HG03378 (cell line): ENCODE measurements around the gene GPAM.
A peak's percentile ranks its signal among the peaks of the same experiment; 100 is the strongest.
"Not testable (repeated sequence)": the region's sequence is repeated elsewhere in the genome, so short reads cannot be mapped to it uniquely, and the experiment has no call there.

Experiments
- ATAC-seq: cut with Tn5 transposase; IDR thresholded peaks from one replicate; pipeline ENCODE4 v1.9.1; 2021; ENCODE audit warnings: mild to moderate bottlenecking, moderate library complexity; ENCODE audit not compliant: unreplicated experiment

Gene GPAM

GRCh38 chr10:112216151-112216550, 32.6 kb upstream of the GPAM start:
- ATAC-seq: no peak

GRCh38 chr10:112215342-112215774, 31.8 kb upstream of the GPAM start:
- ATAC-seq: no peak

GRCh38 chr10:112214298-112214926, 30.8 kb upstream of the GPAM start:
- ATAC-seq: no peak

- ATAC-seq: no peak
These were observed 30.3 kb upstream of the GPAM start for GRCh38 chr10:112213836-112214235.

- no peak for ATAC-seq
These were observed 29.7 kb upstream of the GPAM start for GRCh38 chr10:112213098-112213823.

- ATAC-seq: no peak
These were observed 27.1 kb upstream of the GPAM start for GRCh38 chr10:112210666-112211065.

GRCh38 chr10:112209684-112210131, 26.1 kb upstream of the GPAM start:
- no peak for ATAC-seq

GRCh38 chr10:112208997-112209396, 25.4 kb upstream of the GPAM start:
- no peak for ATAC-seq

- ATAC-seq: no peak
These were observed 24.7 kb upstream of the GPAM start for GRCh38 chr10:112208292-112208691.

- peak; percentile 85 for ATAC-seq
These were observed 19.9 kb upstream of the GPAM start for GRCh38 chr10:112203328-112204076.

DNA sequence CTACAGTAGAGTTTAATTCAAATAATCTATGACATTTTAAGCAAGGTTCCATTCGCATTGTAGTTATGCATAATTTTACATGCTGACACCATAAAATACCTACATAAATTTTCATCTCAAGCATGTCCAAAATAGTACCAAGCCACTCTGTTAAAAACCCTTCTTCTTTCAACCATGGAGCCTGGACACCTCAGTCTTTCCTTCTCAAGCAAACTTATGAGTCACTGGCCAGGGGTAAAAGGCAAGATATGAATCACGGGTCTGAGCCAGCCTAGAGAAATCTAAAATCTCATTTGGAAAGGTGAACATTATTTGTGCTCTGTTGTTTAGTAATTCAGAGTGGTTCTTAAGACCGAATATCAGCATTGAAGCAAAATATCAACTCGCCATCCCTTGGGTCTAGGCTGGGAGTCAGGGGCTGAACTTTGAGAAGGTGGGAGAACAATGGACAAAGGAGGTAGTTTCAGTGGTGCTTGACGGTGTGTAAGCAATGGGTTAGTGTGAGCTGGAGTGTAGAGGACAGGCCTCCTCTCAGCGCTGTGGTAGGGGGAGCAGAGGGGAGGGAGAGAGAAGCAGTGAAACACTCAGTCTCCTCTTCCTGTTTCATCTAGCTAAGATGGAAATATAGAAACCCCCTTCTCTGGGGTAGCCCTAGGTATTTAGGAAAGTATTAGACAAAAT, 19.1 kb upstream of the GPAM start:
- ATAC-seq: peak; percentile 88

GRCh38 chr10:112202076-112202475, 18.5 kb upstream of the GPAM start:
- peak; percentile 2 for ATAC-seq

DNA sequence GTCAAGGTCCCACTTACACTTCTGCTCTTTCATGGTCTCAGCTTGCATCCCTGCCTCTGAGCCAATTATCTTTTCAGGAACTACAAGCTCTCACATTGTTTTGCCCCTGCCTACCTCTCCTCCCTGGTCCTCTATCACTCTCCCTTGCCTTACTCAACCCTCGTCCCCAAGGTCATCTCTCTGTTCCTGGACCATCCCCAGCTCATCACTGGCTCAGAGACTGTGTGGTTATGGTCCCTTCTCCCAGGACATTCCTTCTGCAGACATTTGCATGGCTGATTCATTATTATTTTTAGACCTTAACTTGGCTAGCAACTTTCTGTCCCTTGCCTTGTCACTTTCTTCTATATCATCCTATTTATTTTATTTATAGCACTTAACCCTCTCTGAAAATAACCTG, 17.8 kb upstream of the GPAM start:
- no peak for ATAC-seq

DNA sequence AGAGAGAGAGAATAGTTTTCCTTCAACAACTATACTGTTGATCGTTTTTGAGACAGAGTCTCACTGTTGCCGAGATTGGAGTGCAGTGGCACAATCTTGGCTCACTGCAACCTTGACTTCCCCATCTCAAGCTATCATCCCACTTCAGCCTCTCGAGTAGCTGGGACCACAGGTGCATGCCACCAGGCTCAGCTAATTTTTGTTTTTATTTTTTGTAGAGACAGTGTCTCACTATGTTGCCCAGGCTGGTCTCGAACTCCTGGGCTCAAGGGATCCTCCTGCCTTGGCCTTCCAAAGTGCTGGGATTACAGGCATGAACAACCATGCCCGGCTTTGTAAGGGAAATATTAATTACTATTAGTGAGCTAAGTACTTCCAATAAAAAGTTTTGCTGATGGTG, 16.7 kb upstream of the GPAM start:
- not testable (repeated sequence) for ATAC-seq

GRCh38 chr10:112197662-112198061, 14.1 kb upstream of the GPAM start:
- not testable (repeated sequence) for ATAC-seq

GRCh38 chr10:112195224-112195623, 11.7 kb upstream of the GPAM start:
- no peak for ATAC-seq

GRCh38 chr10:112191791-112192190, 8.2 kb upstream of the GPAM start:
- no peak for ATAC-seq

- ATAC-seq: no peak
These were observed 7.6 kb upstream of the GPAM start for GRCh38 chr10:112191041-112191590.

- no peak for ATAC-seq
These were observed 5.9 kb upstream of the GPAM start for GRCh38 chr10:112189465-112189864.

DNA sequence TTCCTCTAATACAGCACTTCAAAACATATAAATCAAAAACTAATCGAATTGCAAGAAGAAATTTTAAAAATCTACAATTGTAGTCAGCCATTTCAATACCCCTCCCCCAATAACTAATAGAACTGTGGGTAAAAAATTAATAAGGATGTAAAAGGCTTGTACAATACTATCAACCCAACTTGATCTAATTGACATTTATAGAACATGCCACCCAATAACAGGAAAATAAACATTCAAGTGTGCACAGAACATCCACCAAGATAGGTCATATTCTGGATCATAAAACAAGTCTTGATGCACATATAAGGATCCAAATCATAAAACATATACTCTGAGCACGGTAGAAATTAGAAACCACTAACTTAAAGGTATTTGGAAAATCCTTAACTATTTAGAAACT, 4.0 kb upstream of the GPAM start:
- no peak for ATAC-seq

GRCh38 chr10:112185959-112186358, 2.4 kb upstream of the GPAM start:
- no peak for ATAC-seq
